ENCODE measurements around the gene GALNT18.

The GALNT18 gene

DNA sequence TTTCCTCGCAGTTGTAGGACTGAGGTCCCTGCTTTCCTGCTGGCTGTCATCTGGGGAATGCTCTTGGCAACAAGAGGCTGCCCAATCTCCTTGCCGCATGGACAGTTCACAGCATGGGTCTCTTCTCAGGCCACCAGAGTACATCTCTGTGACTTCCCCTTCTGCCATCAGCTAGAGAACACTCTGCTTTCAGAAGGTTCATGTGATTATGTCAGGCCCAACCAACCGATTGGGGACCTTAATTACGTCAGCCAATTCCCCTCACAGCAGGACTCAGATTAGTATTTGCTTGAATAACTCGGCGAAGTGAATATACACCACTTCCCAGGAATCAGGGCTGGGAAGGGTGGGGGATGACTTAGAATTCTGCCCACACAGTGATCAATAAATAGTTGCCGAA, 206.8 kb downstream of the GALNT18 start:
- DNase-seq, result no peak

DNA sequence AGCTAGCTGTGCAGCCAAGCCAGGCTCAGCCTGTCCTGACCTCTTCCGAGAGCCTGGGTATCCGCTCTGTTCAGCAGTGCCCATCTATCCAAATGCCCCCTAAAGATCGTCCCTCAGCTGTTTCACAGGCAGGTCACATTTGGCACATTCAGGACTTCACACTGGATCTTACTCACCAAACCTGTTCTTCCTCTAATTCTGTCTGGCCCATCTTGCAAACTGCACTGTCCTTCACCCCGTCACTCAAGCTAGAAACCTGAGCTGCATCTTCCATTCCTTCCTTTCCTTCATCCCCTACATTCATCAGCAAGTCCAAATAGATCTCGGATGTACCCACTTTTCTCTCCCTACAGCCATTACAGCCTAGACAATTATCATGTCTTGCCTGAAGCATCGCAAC, 208.0 kb downstream of the GALNT18 start:
- DNase-seq, result no peak

DNA sequence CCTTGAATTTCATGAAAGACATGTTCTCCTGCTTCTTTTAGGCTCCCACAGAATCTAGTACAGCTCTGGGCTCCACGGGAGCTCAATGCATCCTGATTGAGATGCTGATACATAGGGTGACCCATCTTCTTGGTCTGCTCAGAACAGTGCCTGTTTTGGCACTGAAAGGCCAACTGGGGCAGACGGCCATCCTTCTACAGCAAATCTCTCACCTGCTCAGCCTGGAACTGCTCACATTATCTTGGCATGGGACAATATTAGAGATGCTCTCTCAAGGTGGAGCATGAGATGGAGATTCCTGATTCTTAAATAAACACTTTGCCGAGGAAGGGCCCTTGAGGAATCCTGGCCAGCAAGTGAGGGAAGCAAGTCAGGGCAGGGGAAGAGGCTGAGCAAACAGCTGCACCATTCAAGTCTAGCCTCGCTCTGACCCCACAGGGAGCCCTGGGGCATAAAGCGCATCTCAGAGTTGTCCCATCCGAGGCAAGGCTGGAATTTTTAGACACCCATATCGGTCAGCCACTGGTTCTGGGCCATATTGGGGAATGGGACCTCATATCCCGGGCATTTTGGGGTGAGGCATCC, 210.3 kb downstream of the GALNT18 start:
- no peak for DNase-seq

DNA sequence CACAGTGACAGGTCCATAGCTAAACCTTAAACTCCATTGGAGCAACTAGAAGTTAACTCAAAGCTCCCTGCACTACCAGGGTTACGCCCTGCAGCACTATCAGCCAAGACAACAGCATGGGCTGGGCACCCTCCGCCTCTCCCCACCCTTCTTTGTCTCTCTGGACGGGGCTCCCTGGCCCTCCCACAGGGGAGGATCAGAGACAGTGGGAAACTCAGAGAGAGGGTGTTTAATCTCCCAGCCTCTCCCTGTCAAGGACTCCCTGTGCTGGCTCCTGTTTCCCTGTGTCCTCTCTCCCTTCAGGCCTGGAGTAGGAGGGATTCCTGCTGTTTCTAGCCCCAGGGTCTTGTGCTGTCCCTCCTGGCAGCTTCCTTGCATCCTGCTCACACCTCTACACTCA, 211.9 kb downstream of the GALNT18 start:
- no peak for DNase-seq

DNA sequence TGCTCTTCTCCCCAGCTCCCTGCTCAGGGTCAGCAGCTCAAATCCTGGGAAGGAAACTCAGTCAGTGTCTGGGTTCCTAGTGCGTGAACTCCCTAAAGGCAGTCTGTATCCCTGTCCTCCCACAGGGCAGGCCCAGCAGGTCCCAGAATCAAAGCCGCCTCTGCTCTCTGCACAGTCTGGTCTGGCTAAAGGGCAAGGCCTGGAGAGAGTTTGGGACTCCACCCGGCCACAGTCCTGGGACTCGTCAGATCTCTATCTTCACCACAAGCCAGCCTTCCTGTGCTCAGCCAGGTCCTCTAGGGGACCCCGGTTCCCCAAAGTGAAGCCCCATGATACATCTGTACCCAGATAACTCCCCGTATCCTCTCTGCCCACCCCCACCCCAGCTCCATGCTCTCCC, 212.6 kb downstream of the GALNT18 start:
- no peak for DNase-seq

DNA sequence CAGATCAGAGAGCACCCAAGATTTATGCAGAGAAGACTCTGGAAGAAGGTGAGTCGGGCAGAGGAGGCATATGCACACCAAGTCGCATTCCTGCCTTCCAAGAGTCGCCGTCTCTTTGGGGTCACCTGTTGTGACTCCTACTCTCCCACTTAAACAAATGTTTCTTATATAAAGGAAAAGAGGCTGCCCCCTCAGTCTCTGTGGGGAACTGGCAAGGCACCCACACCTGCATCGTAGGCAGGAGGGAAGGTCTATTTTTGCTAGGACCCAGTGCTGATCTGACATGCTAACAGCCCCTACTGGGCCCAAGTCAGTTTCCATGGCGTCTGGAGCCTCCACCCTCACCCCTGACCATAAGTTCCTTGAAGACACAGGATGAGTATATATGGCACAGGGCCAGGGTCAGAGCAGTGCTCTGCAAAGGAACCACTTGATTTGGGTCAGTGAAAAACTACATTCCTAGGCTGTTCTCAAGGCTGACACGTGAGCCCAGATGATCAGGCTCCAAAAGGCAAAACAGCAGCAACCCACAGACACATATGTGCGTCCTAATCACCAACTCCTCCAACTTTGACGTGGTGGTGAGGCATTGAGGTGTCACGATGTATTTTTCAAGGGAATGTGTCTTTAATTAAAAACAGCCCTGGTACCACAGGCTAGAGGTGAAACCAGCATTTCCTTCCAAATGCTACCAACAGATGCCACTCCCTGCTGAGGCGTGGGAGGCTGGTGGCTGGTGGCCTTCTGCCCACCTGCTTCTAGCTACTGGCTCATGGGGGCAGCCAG, 213.2 kb downstream of the GALNT18 start:
- peak in 1 of 51 donors; percentile 54 for DNase-seq

DNA sequence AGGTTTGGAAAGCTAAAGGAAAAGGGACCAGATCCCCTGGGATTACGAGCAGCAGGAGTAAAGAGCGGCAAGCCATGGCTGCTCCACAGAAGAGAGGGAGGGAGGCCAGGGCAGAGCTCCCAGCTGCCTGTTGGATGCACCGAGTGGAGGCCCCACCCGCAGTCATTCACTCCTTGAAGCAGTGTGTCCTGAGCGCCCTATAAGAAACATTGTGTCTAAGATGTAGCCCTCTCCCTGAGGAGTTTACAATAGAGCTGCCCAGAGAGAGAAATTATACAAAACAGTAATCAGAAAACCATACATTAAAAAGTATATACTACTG, 214.1 kb downstream of the GALNT18 start:
- no peak for DNase-seq

DNA sequence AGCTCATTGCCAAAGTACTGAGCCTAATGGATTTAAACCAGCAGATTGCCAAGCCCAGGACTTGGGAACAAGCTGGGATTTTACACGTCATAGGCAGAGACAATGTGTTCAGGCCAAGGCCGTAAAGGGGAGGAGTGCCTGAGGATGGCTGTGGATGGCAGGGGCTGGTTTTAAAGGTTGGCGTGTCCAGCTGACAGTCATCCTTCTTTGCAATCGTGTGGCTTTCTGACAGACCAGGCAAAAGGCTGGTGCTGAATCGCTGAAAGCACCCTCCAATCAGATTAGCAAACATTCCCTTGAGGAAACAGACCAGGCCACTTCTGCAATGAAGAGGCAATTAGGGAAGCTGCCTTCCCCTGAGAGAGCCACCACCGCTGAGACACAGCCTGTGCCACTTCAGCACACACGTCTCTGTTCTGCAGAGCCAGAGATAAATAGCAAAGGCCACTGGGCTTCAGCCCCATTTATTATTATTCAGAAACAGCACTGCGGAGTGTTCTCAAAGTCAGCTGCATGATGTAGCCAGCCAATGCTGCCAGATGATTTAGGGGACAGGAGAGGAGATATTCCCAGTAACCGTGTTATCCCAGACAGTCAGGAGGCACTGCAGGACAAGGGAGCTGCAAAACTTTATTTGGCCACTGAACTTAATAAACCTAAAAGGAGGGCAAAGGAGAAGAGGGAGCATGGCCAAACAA, 214.6 kb downstream of the GALNT18 start:
- DNase-seq, result peak in 2 of 51 donors; percentile 13 to 14

DNA sequence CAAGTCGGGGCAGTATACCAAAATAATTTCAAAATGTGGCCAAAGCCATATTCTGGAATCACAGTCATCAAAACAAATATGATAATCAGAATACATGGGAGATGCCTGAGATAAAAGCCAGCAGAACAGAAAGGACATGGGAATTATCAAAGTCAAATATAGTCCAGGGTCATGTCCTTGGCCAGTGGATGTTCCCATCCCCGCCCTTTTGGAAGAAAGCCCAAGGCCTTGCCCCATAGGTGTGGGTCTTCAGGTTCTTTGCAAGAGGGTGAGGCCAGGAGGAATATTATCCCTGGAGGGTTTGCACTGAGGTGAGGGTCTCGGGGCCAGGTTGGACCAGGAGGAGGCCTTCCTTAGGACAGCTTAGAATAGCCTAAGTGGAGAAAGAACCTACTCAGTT, 215.2 kb downstream of the GALNT18 start:
- DNase-seq, result no peak

DNA sequence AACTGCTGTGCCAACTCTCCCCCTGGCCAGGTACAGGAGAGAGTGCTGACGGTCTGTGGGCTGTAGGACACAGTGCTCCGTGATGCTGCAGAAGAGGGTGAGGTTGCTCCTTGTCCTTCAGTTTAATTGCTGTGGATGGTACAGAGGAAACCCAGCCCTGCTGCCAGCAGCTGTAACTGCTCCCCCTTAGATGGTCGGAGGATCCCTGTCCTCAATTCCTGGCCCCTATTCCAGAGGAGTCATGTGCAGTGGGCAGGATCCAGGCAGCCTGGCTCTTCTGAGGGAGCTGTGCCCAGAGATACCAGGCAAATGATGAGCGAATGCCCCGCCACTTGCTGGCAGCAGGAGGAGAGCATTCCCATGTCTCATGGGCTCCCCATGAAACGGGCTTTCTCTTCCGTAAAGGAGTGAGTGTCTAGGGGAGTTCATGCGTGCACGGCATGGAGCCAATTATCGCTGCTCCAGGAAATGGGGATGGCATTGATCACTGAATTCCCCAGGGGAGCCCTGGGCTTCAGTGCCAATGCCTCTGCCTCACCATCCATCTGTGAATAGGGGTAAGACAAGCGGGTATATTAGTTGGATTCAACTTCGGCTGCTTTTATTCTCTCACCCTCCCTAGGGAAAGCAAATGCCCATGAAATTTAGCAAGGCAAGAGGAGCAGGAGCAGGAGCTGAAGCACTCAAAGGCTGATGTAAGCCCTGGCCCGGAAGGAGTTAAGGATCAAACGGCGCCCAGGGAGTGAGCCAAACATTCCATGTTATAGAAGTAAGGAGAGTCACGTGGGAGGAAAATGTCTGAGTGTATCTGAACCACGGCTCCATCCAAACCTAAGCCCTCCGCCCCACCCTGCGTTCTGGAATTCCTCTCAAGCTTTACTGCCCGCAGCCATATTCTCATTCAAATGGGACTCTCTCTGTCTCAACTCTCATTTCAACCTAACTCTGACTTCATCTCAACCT, 217.8 kb downstream of the GALNT18 start:
- no peak for DNase-seq

DNA sequence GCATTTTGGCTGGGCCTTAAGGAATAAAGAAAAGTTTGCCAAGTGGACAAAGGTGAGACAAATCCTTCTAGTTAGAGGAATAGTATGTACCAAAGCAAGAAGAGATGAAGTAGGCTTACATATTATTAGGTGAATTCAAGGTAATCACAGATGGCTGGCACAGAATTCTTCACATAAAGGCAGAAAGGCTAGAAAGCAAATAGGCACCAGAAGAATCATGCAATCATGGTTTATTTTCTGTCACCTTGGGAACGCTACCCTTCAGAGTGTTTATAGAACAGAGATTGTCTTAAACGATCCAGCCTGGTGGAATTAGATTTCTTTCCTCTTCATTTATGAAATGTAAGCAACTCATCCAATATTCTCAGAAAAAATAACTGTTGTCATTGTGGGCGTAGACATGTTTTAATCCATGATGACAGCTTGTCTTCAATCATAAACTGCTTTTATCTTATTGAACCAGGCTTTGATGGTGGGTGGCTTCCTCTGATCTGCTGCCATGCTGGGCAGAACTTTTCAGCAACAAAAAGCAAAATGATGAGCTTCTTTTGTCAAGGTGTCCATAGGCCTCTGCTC, 219.8 kb downstream of the GALNT18 start:
- DNase-seq, result no peak

DNA sequence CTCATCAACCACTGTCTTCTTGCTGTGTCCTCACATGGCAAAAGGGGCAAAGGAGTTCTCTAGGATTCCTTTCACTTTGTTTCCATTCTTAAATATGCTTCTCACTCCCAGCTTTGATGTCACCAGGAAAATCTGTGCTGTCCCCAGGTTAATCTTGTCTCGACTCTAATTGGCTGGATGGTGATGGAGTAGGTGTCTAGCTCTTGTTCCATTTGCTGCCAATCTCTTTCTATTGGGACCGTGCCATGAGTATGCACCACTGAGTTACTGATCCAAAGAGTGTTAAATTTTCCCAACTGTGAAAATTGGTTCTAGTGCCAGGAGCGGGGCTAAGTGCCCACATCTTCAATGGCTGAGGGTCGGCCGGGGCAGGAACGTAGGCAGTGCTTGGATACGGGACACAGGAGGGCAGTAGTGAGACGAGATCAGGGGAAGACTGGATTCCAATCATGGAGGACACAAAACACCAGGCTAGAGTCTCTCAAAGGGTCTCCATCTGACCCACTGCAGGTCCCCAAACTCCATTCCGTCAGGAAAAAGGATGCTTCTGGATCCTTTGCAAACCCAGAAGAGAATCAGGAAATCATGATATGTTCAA, 221.1 kb downstream of the GALNT18 start:
- DNase-seq, result no peak

DNA sequence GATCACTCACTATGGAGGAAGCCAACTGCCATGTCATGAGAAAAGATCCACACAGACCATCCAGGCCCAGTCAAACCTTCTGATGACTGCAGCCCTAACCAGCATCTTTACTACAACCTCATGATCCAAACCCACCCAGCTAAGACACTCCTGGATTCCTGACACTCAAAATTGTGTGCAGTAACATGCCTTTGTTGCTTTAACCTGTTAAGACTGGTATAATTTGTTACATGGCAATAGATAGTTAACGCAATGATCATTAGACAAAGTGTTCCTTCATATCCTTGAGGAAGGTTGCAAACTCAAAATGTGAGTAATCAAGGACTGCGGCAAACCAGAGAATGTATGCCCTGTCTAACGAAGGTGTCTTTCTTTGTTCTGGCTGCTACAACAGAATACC, 221.7 kb downstream of the GALNT18 start:
- DNase-seq, result no peak

DNA sequence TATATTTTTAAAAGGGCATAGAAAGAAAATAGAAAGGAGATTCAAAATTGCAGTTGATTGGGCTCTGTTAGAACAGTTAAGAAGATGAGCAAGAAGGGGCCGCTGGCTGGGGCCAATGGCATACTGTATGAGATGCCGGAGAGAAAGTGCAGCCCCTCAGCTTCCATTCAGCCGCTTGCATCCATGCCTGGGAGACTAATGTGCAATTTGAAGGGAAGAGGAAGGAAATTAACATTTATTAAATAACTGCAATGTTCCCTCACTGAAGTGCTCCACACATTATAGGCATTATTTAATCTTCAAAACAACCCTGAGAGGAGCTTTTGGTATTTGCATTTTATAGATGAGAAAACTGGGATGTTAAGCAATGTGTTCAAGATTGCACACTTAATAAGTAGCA, 224.0 kb downstream of the GALNT18 start:
- no peak for DNase-seq

DNA sequence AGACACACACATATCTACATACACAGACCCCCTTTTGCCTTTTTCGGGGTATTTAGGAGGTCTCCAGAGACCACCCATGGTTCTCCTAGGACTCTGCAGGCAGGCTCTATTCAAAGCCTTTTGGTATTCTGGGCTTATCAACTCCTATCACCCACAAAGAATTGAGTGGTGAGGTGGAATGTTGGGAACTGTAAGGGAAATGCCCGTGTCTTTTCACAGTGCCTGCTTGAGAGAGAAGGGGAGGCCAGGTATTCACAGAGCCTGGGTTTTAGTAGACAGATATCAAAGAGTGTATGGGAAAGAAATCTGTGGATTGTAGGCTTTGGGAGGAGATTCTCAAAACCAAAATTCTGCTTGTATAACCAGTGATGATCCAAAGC, 224.8 kb downstream of the GALNT18 start:
- no peak for DNase-seq

DNA sequence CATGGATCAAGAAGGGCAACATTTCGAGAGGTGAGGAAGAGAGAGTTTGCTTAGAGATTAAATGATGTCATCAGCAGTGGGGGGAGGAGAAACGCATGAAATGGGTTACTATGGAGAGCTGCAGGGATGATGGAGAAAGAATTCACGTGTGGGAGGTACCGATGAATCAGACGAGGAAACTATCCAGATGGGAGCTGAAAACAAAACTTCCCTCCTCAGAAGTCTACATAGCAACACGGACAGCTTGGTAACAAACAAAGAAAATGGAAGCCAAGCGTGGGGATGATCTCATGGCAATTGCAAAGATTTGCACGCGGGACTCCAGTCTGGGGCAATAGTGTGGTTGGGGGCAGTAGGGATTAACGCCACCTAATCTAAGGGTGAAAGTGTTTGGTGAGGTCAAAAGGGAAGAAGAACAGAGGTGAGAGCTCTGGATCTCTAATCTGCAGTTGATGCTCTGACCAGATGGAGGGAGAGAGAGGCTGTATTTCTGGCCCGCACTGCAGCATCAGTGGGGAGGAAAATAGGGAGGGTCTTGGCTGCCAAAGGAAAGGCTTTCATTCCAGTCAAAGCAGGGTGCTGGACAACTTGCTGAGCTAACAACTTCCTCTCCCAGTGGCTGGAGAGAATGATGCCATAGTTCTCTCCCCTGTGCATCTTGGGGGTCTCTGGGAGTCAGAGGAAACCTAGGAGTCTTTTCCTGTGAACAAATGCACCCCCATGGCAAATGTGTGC, 225.3 kb downstream of the GALNT18 start:
- DNase-seq, result peak in 3 of 51 donors; percentile 6 to 57 (median 47)

DNA sequence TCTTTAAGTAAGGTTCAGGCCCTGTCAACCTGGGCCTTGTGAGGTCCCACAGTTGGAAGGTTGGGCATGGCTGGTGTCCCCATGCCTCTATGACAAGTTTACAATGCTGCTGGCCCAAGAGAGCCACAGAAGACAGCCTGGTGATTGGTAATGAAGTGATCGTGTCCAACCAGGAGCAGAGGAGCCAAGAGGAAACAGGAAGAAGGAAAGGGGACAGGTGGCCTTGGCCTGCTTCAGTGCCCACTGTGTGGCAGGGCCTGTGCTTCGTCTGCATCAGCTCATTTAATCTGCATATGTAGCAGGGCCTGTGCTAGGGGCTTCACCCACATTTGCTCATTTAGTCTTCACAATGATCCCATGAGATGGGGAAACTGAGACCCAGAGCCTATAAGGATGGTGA, 226.7 kb downstream of the GALNT18 start:
- DNase-seq, result no peak

DNA sequence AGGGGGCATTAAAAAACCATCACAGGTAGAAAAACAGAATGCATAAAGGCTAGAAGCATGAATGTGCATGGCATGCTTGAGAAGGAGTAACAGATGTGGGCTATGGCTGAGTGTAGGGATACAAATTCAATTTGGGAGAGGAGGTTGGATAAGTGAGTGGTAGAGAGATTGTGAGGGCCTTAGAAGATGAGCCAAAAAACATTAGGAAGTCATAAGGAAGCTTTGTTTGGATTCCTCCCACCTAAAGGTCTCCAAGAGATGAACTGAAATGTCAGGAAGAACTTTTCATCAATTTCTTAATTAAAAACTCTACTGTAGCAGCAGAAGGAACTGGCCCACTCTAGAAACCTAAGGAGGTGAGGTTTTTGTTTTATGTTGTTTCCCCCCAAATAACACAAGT, 227.6 kb downstream of the GALNT18 start:
- no peak for DNase-seq

DNA sequence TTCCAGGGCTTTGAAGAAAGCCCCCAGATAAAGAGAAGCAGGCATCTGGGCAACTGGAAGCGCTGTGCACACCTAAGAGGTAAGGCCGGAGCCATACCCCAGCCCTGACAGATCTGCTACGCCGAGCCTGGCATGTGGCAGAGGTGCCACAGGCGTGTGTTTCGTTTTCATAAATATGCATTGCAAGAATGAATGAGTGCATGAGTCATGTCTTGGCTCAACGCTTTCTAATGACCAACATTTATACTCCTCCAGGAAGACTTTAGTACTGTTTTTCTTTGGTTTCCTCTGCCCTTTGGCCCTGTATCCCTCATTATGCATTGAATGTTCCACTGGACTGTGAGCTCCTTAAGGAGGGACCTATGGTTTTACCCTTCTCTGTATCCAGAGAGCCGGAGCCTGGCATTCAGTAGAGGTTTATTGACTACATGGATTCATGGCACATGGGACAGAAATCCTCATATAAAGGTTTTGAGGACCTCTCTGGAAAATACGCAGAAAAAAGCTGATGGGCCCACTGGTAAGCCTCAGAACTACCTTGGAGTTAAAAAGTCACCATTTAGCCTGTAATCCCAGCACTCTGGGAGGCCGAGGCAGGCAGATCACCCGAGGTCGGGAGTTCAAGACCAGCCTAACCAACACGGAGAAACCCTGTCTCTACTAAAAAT, 229.9 kb downstream of the GALNT18 start:
- no peak for DNase-seq

DNA sequence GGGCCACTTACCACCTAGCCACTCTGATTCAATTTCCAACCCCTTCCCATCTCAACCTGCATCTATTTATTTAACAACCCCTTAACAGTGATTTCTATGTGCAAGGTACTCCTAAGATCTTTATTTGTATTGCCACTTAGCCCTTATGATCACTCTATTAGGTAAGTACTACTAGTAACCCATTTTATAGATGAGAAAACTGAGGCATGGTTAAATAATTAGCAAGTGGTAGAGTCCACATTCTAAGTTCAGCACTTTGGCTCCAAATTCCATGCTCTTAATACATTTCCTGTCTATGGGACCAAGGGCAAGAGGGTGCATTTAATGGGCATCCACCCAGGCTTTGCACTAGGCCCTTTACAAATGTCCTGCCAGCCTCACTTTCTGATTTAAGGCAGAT, 230.6 kb downstream of the GALNT18 start:
- DNase-seq, result no peak
